CD4-positive, alpha-beta T cell treated with Interleukin-17A for 4 hours (primary cell): ENCODE measurements around the gene HES6.

Experiments used
- DNase-seq: peaks from one replicate; pipeline ENCODE4 v3.0.0-alpha.2; 2020; ENCODE audit warnings: mixed read lengths

HES6 gene

GRCh38 chr2:238252766-238253630 lies 13.2 kb upstream of the HES6 start:
- DNase-seq: no peak

GRCh38 chr2:238251986-238252385 lies 12.1 kb upstream of the HES6 start:
- DNase-seq: no peak

GRCh38 chr2:238251331-238251730 lies 11.5 kb upstream of the HES6 start:
- no peak for DNase-seq

- DNase-seq: no peak
Observed at GRCh38 chr2:238250896-238251295, 11.1 kb upstream of the HES6 start.

GRCh38 chr2:238247841-238248453 lies 8.1 kb upstream of the HES6 start:
- DNase-seq: no peak

- DNase-seq: no peak
Observed at GRCh38 chr2:238247002-238247822, 7.4 kb upstream of the HES6 start.

GRCh38 chr2:238244151-238244550 lies 4.3 kb upstream of the HES6 start:
- no peak for DNase-seq

- no peak for DNase-seq
Observed at GRCh38 chr2:238243496-238244076, 3.7 kb upstream of the HES6 start.

GRCh38 chr2:238242731-238243495 lies 3.1 kb upstream of the HES6 start:
- DNase-seq: no peak

GRCh38 chr2:238241970-238242369 lies 2.1 kb upstream of the HES6 start:
- DNase-seq: no peak

GRCh38 chr2:238240757-238241711 lies 1.2 kb upstream of the HES6 start:
- peak; percentile 37 for DNase-seq

- peak; percentile 55 for DNase-seq
Observed at GRCh38 chr2:238239543-238239862, 335 bp downstream of the HES6 start.

GRCh38 chr2:238238766-238239542 lies 884 bp downstream of the HES6 start:
- peak; percentile 56 for DNase-seq

- DNase-seq: no peak
Observed at GRCh38 chr2:238238311-238238765, 1.5 kb downstream of the HES6 start.

- DNase-seq: no peak
Observed at GRCh38 chr2:238237431-238238135, 2.3 kb downstream of the HES6 start.

GRCh38 chr2:238236571-238236970 lies 3.3 kb downstream of the HES6 start:
- DNase-seq: no peak

GRCh38 chr2:238235856-238236255 lies 4.0 kb downstream of the HES6 start:
- DNase-seq: no peak

GRCh38 chr2:238235331-238235732 lies 4.5 kb downstream of the HES6 start:
- no peak for DNase-seq

- no peak for DNase-seq
Observed at GRCh38 chr2:238233625-238234024, 6.2 kb downstream of the HES6 start.

GRCh38 chr2:238231809-238232208 lies 8.0 kb downstream of the HES6 start:
- DNase-seq: no peak
